Skeletal muscle tissue (tissue), 4 donors: ENCODE results near the gene PANK1. TPM values are rescaled to one million over a fixed set of nuclear protein-coding genes. Genes with fewer than 3 reads are reported as not detected.

Experiments
- H3K27ac ChIP-seq: one replicate; pipeline ENCODE4 v1.7.0; 2013; ENCODE audit warnings: mild to moderate bottlenecking, low read depth, low read length, inconsistent platforms
- H3K27me3 ChIP-seq, 3 donors: one replicate each; pipeline ENCODE4 v1.7.0; 2013; ENCODE audit warnings: low read length in 3 of 3; ENCODE audit not compliant: control insufficient read depth in 3 of 3, insufficient read depth in 3 of 3
- H3K36me3 ChIP-seq, 3 donors: one replicate each; pipeline ENCODE4 v1.7.0; 2013; ENCODE audit warnings: low read length in 3 of 3; ENCODE audit not compliant: control insufficient read depth in 3 of 3, insufficient read depth in 3 of 3
- H3K4me1 ChIP-seq, 3 donors: one replicate each; pipeline ENCODE4 v1.7.0; 2013; ENCODE audit warnings: low read length in 3 of 3, mild to moderate bottlenecking in 3 of 3; ENCODE audit not compliant: control insufficient read depth in 3 of 3, insufficient read depth in 3 of 3
- H3K4me3 ChIP-seq, 3 donors: one replicate each; pipeline ENCODE4 v1.7.0; 2013; ENCODE audit warnings: low read length in 3 of 3
- H3K9ac ChIP-seq, 3 donors: one replicate each; pipeline ENCODE4 v1.7.0; 2013; ENCODE audit warnings: low read length in 3 of 3, mild to moderate bottlenecking in 3 of 3, moderate library complexity in 2 of 3, low read depth in 1 of 3
- H3K9me3 ChIP-seq, 3 donors: one replicate each; pipeline ENCODE4 v1.7.0; 2013; ENCODE audit warnings: low read length in 3 of 3; ENCODE audit not compliant: control insufficient read depth in 3 of 3
- total RNA-seq: library from RNA; depleted of rRNA; stranded (reverse); fragments of >200 nt; gene quantifications from one replicate; pipeline ENCODE4 v1.2.3, GENCODE V29; 2014
- donor health status: Osteomylitis.

Gene PANK1
- total RNA-seq, 1 donor from 2014 or later = 17.7 TPM

GRCh38 chr10:89565180-89565579 lies 79.9 kb downstream of the PANK1 start:
- Histone ChIP-seq H3K4me3 (no peak overlapping the region), H3K9ac (no peak overlapping the region), H3K27ac (no peak overlapping the region), H3K4me1 (no peaks in the 10 kb centered on the region), H3K9me3 (no peaks in the 10 kb centered on the region), H3K27me3 (no peaks in the 10 kb centered on the region), H3K36me3 (no peaks in the 10 kb centered on the region)

GRCh38 chr10:89563861-89564478 lies 81.1 kb downstream of the PANK1 start:
- Histone ChIP-seq H3K36me3 (no peaks in the 10 kb centered on the region), H3K9ac (no peak overlapping the region), H3K4me1 (no peaks in the 10 kb centered on the region), H3K9me3 (no peaks in the 10 kb centered on the region), H3K27me3 (no peaks in the 10 kb centered on the region), H3K4me3 (no peak overlapping the region), H3K27ac (no peak overlapping the region)

GRCh38 chr10:89563311-89563710 lies 81.7 kb downstream of the PANK1 start:
- no peaks in the 10 kb centered on the region for H3K4me1 ChIP-seq
- no peaks in the 10 kb centered on the region for H3K27me3 ChIP-seq
- no peaks in the 10 kb centered on the region for H3K36me3 ChIP-seq
- H3K9ac ChIP-seq = no peak overlapping the region
- no peaks in the 10 kb centered on the region for H3K9me3 ChIP-seq
- H3K4me3 ChIP-seq = no peak overlapping the region
- H3K27ac ChIP-seq = no peak overlapping the region

- Histone ChIP-seq H3K27ac (no peak overlapping the region), H3K9me3 (no peaks in the 10 kb centered on the region), H3K27me3 (no peaks in the 10 kb centered on the region), H3K36me3 (no peaks in the 10 kb centered on the region), H3K4me3 (no peak overlapping the region), H3K4me1 (no peaks in the 10 kb centered on the region), H3K9ac (no peak overlapping the region)
These were observed 88.4 kb downstream of the PANK1 start for GRCh38 chr10:89556600-89556999.

- no peak overlapping the region for H3K9ac ChIP-seq
- H3K4me1 ChIP-seq = no peaks in the 10 kb centered on the region
- H3K9me3 ChIP-seq = no peaks in the 10 kb centered on the region
- no peak overlapping the region for H3K27ac ChIP-seq
- no peak overlapping the region for H3K4me3 ChIP-seq
- H3K27me3 ChIP-seq = no peaks in the 10 kb centered on the region
- H3K36me3 ChIP-seq = no peaks in the 10 kb centered on the region
These were observed 89.2 kb downstream of the PANK1 start for GRCh38 chr10:89555688-89556445.

GRCh38 chr10:89554433-89554832 lies 90.6 kb downstream of the PANK1 start:
- Histone ChIP-seq H3K36me3 (no peaks in the 10 kb centered on the region), H3K9me3 (no peaks in the 10 kb centered on the region), H3K4me3 (no peak overlapping the region)

GRCh38 chr10:89553064-89553734 lies 91.8 kb downstream of the PANK1 start:
- Histone ChIP-seq H3K27ac (no peak overlapping the region), H3K4me1 (no peaks in the 10 kb centered on the region), H3K36me3 (no peaks in the 10 kb centered on the region)

More at GRCh38 chr10:89554433-89554832, 90.6 kb downstream of the PANK1 start:
- no peaks in the 10 kb centered on the region for H3K4me1 ChIP-seq
- no peaks in the 10 kb centered on the region for H3K27me3 ChIP-seq
- H3K27ac ChIP-seq = no peak overlapping the region
- H3K9ac ChIP-seq = no peak overlapping the region

GRCh38 chr10:89552213-89552612 lies 92.8 kb downstream of the PANK1 start:
- H3K27ac ChIP-seq = no peak overlapping the region
- no peaks in the 10 kb centered on the region for H3K9me3 ChIP-seq
- no peaks in the 10 kb centered on the region for H3K36me3 ChIP-seq
- H3K4me3 ChIP-seq = no peak overlapping the region
- no peak overlapping the region for H3K9ac ChIP-seq
- no peaks in the 10 kb centered on the region for H3K4me1 ChIP-seq
- H3K27me3 ChIP-seq = no peaks in the 10 kb centered on the region

More at GRCh38 chr10:89553064-89553734, 91.8 kb downstream of the PANK1 start:
- H3K9me3 ChIP-seq = no peaks in the 10 kb centered on the region
- H3K27me3 ChIP-seq = no peaks in the 10 kb centered on the region
- H3K9ac ChIP-seq = no peak overlapping the region
- H3K4me3 ChIP-seq = no peak overlapping the region

- H3K27me3 ChIP-seq = no peaks in the 10 kb centered on the region
- H3K9me3 ChIP-seq = no peaks in the 10 kb centered on the region
- no peak overlapping the region for H3K27ac ChIP-seq
- no peak overlapping the region for H3K4me3 ChIP-seq
- no peaks in the 10 kb centered on the region for H3K36me3 ChIP-seq
- H3K4me1 ChIP-seq = no peaks in the 10 kb centered on the region
- no peak overlapping the region for H3K9ac ChIP-seq
These were observed 94.5 kb downstream of the PANK1 start for GRCh38 chr10:89550509-89550908.

GRCh38 chr10:89549510-89549909 lies 95.5 kb downstream of the PANK1 start:
- no peak overlapping the region for H3K27ac ChIP-seq
- H3K4me3 ChIP-seq = no peak overlapping the region
- H3K4me1 ChIP-seq = no peaks in the 10 kb centered on the region
- H3K9me3 ChIP-seq = no peaks in the 10 kb centered on the region
- H3K36me3 ChIP-seq = no peaks in the 10 kb centered on the region
- no peak overlapping the region for H3K9ac ChIP-seq
- no peaks in the 10 kb centered on the region for H3K27me3 ChIP-seq
